ENCODE measurements around the gene HAO2.

- TF ChIP-seq CTCF (IDR thresholded peaks at IDR 0.05) (no peak), POLR2A (IDR thresholded peaks at IDR 0.05) (no peak)
These were observed 50.5 kb downstream of the HAO2 start for GRCh38 chr1:119419109-119419508.
